Smooth muscle cell (in vitro differentiated cells): ENCODE results near the gene FOXM1. TPM values are rescaled to one million over a fixed set of nuclear protein-coding genes. Genes with fewer than 3 reads are reported as not detected.

Source experiments
- DNase-seq: peaks from one replicate; lab custom pipeline; 2025; ENCODE audit not compliant: unreplicated experiment; lab: John Stamatoyannopoulos, UW
- H2AFZ ChIP-seq: fragments of 200-600 bp; sonication (generic); 2 replicates; pipeline ENCODE4 v1.6.0; 2016; ENCODE audit warnings: antibody characterized with exemption, low read depth, mild to moderate bottlenecking
- H3F3A ChIP-seq: fragments of 200-600 bp; sonication (generic); 2 replicates; pipeline ENCODE4 v1.6.0; 2017; ENCODE audit warnings: antibody characterized with exemption, low read depth
- H3K27ac ChIP-seq: fragments of 200-600 bp; sonication (generic); 2 replicates; pipeline ENCODE4 v1.5.1; 2016; ENCODE audit warnings: low read depth, mild to moderate bottlenecking
- H3K27me3 ChIP-seq: fragments of 200-600 bp; sonication (generic); 2 replicates; pipeline ENCODE4 v1.6.1; 2016; ENCODE audit warnings: low read depth, mild to moderate bottlenecking
- H3K36me3 ChIP-seq: fragments of 200-600 bp; sonication (generic); 2 replicates; pipeline ENCODE4 v1.5.1; 2016; ENCODE audit warnings: low read depth
- H3K4me1 ChIP-seq: fragments of 200-600 bp; sonication (generic); 2 replicates; pipeline ENCODE4 v1.5.1; 2016; ENCODE audit warnings: low read depth
- H3K4me2 ChIP-seq: fragments of 200-600 bp; sonication (generic); 2 replicates; pipeline ENCODE4 v1.6.0; 2016; ENCODE audit warnings: mild to moderate bottlenecking
- H3K4me3 ChIP-seq: fragments of 200-600 bp; sonication (generic); 2 replicates; pipeline ENCODE4 v1.5.1; 2016; ENCODE audit warnings: mild to moderate bottlenecking
- H3K79me2 ChIP-seq: fragments of 200-600 bp; sonication (generic); 2 replicates; pipeline ENCODE4 v1.6.0; 2016; ENCODE audit warnings: low read depth, mild to moderate bottlenecking
- H3K9ac ChIP-seq: fragments of 200-600 bp; sonication (generic); 2 replicates; pipeline ENCODE4 v1.6.0; 2016; ENCODE audit warnings: low read depth
- H3K9me3 ChIP-seq: fragments of 200-600 bp; sonication (generic); replicated peaks from 2 replicates; pipeline ENCODE4 v1.5.1; 2016; ENCODE audit warnings: low read depth
- H4K20me1 ChIP-seq: fragments of 200-600 bp; sonication (generic); 2 replicates; pipeline ENCODE4 v1.6.0; 2016; ENCODE audit warnings: low read depth
- WGBS: methylation state at CpG from one replicate; pipeline ENCODE4 v1.1.7; 2016; ENCODE audit warnings: low lambda C conversion rate; 5-methylcytosine and 5-hydroxymethylcytosine counted together
- polyA plus RNA-seq: library from polyadenylated mRNA; unstranded; fragments of >200 nt; fragmentation: Nextera tagmentation; extraction: Ambion mirVana; gene quantifications from 2 replicates; pipeline ENCODE4 v1.2.1, GENCODE V29; 2016
- total RNA-seq: library from RNA; depleted of rRNA; stranded (reverse); fragments of >200 nt; gene quantifications from 2 replicates; pipeline ENCODE4 v1.2.3, GENCODE V29; 2014
- TF ChIP-seq, protein P1 (sequence below): fragments of 200-600 bp; sonication (generic); IDR thresholded peaks from 2 replicates; pipeline ENCODE4 v1.5.1; 2017; ENCODE audit warnings: borderline replicate concordance, mild to moderate bottlenecking, antibody characterized with exemption; ENCODE audit not compliant: insufficient read depth, poor library complexity, severe bottlenecking

Gene FOXM1
- total and polyA plus RNA-seq, 2 experiments from 2014 or later = 3.7 to 8.1 TPM

DNA sequence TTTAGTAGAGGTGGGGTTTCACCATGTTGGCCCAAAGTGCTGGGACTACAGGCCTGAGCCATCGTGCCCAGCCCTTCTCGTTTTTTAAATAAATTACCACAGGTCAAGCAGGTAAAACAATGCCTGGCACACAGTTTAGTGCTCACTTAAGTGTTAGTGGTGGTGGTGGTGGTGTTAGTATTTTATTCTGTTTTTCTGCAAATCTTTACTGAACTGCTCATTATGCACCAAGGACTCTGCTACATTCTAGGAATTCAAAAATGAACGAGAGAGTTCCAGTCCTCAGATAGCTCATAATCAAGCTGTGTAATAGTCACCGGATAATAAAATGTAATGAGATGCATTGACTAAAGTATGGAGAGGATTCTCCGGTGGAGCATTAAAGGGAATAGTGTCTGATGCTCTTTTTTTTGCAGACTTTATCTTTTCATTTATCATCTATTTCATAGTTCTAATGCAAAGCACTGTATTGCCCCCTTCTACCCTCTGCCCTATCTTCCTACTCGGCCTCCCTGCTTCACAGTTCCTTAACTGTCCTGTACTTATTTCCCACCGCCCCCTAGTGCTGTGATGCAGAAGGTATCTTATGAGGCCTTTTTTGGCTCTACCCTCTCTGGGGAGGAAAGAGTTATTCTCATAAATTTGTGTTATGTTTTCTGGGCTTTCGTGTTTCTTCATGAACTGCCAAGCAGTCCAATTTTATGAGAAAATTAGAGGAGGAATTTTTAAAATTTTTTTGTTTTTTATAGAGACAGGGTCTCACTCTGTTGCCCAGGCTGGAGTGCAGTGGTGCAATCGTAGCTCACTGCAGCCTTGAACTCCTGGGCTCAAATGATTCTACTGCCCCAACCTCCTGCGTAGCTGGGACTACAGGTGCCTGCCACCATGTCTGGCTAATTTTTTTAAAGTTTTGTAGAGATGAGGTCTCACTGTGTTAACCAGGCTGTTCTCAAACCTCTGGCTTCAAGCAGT, 63.5 kb downstream of the FOXM1 start:
- 26% methylated on average over 10 of the region's 10 CpGs for WGBS

DNA sequence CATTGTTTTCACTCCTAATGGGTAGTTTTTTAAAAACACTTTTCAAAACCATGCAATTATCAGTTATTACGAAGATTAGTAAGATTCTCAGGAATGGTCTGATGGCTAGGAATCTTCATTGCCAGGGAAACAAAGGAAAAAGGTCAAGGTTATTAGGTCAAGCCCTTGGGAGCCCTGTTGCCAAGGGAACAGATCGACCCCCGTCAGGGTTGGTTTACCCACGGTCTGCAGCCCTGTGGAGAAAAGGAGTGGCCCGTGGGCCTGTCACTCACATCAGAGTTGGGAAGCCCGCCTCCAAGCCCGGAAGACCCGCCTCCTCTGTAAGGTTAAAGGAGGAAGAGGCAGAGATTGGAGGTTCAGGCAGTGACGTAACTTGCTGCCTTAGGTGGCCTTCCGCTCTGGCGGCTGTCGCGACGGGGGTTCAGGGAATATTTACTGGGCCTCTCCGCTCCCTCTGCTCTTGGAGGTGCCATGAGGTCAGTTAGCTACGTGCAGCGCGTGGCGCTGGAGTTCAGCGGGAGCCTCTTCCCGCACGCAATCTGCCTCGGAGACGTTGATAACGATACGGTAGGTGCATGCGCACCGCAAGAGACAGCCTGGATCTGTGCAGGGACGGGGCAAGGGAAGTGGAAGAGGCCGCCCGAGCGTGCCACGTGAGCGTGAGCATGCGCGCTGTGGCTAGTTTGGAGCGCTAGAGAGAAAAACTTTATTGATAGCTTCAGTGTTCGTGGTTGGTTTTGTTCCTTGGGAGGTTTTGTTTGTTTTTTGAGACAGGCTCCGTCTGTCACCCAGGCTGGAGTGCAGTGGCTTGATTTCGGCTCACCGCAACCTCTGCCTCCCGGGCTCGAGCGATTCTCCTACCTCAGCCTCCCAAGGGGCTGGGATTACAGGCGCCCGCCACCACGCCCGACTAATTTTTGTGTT, 64.4 kb downstream of the FOXM1 start, which contains the start of gene ITFG2:
ITFG2 (plus strand) TSS at position 379 of the 924 bp plus-strand sequence; CDS start at position 472, 93 bp downstream.
- H3K9me3 ChIP-seq = no peaks in the 10 kb centered on the region
- H3K79me2 ChIP-seq = peaks cover 29% of the 10 kb centered on the region
- H3K4me1 ChIP-seq = peaks cover 3% of the 10 kb centered on the region
- H3F3A ChIP-seq = no peaks in the 10 kb centered on the region
- peak within 1 kb of the TSS; percentile 67 for H3K4me3 ChIP-seq
- H3K36me3 ChIP-seq = peaks cover under 1% of the 10 kb centered on the region
- peak within 1 kb of the TSS; percentile 90 for H2AFZ ChIP-seq
- H3K4me2 ChIP-seq = peak within 1 kb of the TSS; percentile 90
- H3K27ac ChIP-seq = peak within 1 kb of the TSS; percentile 88
- WGBS = 2% methylated on average over 48 of the region's 48 CpGs
- no peaks in the 10 kb centered on the region for H4K20me1 ChIP-seq
- DNase-seq = peak; percentile 97
- TF ChIP-seq, protein P1, sequence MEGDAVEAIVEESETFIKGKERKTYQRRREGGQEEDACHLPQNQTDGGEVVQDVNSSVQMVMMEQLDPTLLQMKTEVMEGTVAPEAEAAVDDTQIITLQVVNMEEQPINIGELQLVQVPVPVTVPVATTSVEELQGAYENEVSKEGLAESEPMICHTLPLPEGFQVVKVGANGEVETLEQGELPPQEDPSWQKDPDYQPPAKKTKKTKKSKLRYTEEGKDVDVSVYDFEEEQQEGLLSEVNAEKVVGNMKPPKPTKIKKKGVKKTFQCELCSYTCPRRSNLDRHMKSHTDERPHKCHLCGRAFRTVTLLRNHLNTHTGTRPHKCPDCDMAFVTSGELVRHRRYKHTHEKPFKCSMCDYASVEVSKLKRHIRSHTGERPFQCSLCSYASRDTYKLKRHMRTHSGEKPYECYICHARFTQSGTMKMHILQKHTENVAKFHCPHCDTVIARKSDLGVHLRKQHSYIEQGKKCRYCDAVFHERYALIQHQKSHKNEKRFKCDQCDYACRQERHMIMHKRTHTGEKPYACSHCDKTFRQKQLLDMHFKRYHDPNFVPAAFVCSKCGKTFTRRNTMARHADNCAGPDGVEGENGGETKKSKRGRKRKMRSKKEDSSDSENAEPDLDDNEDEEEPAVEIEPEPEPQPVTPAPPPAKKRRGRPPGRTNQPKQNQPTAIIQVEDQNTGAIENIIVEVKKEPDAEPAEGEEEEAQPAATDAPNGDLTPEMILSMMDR = no peak
- no peaks in the 10 kb centered on the region for H3K27me3 ChIP-seq
- peak within 1 kb of the TSS; percentile 83 for H3K9ac ChIP-seq

More for the DNA sequence above, 63.5 kb downstream of the FOXM1 start:
- DNase-seq = no peak
- no peaks in the 10 kb centered on the region for H3K27me3 ChIP-seq
- peaks cover 8% of the 10 kb centered on the region for H3K36me3 ChIP-seq
- H3K9ac ChIP-seq = peak overlapping the region; percentile 83
- no peaks in the 10 kb centered on the region for H4K20me1 ChIP-seq
- H3K27ac ChIP-seq = peak overlapping the region; percentile 88
- H3F3A ChIP-seq = no peaks in the 10 kb centered on the region
- H3K4me3 ChIP-seq = peak overlapping the region; percentile 67
- peaks cover 3% of the 10 kb centered on the region for H3K4me1 ChIP-seq
- H3K4me2 ChIP-seq = peak overlapping the region; percentile 90
- peak overlapping the region; percentile 90 for H2AFZ ChIP-seq
- TF ChIP-seq, protein P1 = peak; percentile 57
- peaks cover 29% of the 10 kb centered on the region for H3K79me2 ChIP-seq
- H3K9me3 ChIP-seq = no peaks in the 10 kb centered on the region

DNA sequence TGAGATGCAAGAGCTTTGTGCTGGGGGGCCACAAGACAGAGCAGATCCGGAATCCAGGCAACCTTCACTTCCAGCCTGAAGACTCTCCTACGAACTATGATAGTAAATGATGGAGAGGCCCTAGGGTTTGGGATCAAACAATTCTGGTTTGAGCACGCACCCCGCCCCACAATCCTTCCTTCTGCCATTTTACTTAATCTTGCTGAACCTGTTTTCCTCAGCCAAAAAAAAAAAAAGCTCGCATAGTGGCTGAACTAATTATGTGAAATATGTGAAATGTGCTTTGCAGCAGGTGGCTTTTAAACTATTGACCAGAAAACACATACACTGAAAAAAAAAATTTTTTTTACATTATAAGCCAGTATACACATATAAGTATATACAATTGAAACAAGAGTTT, 65.2 kb downstream of the FOXM1 start:
- Histone ChIP-seq H3K79me2 (peaks cover 29% of the 10 kb centered on the region), H4K20me1 (no peaks in the 10 kb centered on the region), H3K4me2 (peak overlapping the region; percentile 90), H3K27me3 (no peaks in the 10 kb centered on the region), H3K27ac (peak overlapping the region; percentile 88), H3K4me3 (peak overlapping the region; percentile 67), H3K9me3 (no peaks in the 10 kb centered on the region), H3K4me1 (peaks cover 3% of the 10 kb centered on the region), H3K9ac (peak overlapping the region; percentile 34), H2AFZ (peak overlapping the region; percentile 17), H3K36me3 (no peaks in the 10 kb centered on the region), H3F3A (no peaks in the 10 kb centered on the region)
- TF ChIP-seq, protein P1 = no peak
- no peak for DNase-seq
- WGBS = 81% methylated on average over 5 of the region's 5 CpGs

Other genes with a start within 250 kb of the FOXM1 start
- gene FKBP4, start 82.2 kb downstream of the FOXM1 start, total RNA-seq = 19.0 and 27.5 TPM in 2 replicates
- 32.6 and 46.5 TPM in 2 replicates for gene FKBP4, start 82.2 kb downstream of the FOXM1 start, polyA plus RNA-seq
- gene ITFG2, start 64.5 kb downstream of the FOXM1 start, total RNA-seq = 14.3 and 14.6 TPM in 2 replicates
- 21.5 and 22.3 TPM in 2 replicates for gene ITFG2, start 64.5 kb downstream of the FOXM1 start, polyA plus RNA-seq
- 0.04 and 0.54 TPM in 2 replicates for gene NRIP2, start 42.1 kb downstream of the FOXM1 start, total RNA-seq
- gene NRIP2, start 42.1 kb downstream of the FOXM1 start, polyA plus RNA-seq = 0.29 and 1.0 TPM in 2 replicates
- gene TEX52, start 20.1 kb downstream of the FOXM1 start, total RNA-seq = not detected in 2 replicates
- gene TEX52, start 20.1 kb downstream of the FOXM1 start, polyA plus RNA-seq = 0.14 TPM in 1 of 2 replicates, not detected in the other
- 20.5 and 22.6 TPM in 2 replicates for gene RHNO1, start within 50 bp of the FOXM1 start, total RNA-seq
- gene RHNO1, start within 50 bp of the FOXM1 start, polyA plus RNA-seq = 23.4 and 29.7 TPM in 2 replicates
- 39.4 and 40.6 TPM in 2 replicates for gene TULP3, start 13.7 kb upstream of the FOXM1 start, total RNA-seq
- 33.7 and 40.0 TPM in 2 replicates for gene TULP3, start 13.7 kb upstream of the FOXM1 start, polyA plus RNA-seq
- gene TEAD4, start 82.2 kb upstream of the FOXM1 start, total RNA-seq = 12.0 and 14.3 TPM in 2 replicates
- gene TEAD4, start 82.2 kb upstream of the FOXM1 start, polyA plus RNA-seq = 12.0 and 12.7 TPM in 2 replicates
- gene TSPAN9, start 200.2 kb upstream of the FOXM1 start, total RNA-seq = 29.8 and 46.9 TPM in 2 replicates
- 14.4 and 17.7 TPM in 2 replicates for gene TSPAN9, start 200.2 kb upstream of the FOXM1 start, polyA plus RNA-seq